ENCODE results near the gene NR1H4. TPM values are rescaled to one million over a fixed set of nuclear protein-coding genes. Genes with fewer than 3 reads are reported as not detected.

The NR1H4 gene
- polyA plus RNA-seq, 3 donors, result not detected

DNA sequence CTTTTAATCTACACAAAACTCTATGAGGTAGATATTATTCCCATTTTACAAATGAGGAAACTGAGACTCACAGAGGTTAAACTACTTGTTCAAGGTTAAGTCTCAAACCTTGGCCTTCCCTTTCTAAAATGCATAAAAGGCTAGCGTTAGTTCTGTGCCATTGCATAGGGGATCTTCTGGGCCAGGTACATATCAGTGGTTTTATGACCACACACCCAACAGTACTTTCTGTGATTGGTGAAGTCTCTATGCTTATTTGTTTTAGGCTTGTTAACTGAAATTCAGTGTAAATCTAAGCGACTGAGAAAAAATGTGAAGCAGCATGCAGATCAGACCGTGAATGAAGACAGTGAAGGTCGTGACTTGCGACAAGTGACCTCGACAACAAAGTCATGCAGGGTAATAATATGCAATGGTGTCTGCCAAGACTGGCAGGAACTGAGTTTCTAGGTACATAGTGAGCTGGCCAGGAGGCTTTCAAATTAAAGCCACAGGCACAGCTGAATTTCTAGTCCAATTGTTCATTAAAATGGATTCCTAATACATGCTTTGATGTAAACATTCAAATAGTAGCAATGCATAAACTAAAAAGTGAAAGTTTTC, 61.1 kb downstream of the NR1H4 start:
- 89% methylated on average over 5 of the region's 6 CpGs for WGBS (ENCODE audit: insufficient coverage)
- H4K20me1 ChIP-seq (ENCODE audit: insufficient read depth, low read length), result no peaks in the 10 kb centered on the region
- TF ChIP-seq, protein P1, sequence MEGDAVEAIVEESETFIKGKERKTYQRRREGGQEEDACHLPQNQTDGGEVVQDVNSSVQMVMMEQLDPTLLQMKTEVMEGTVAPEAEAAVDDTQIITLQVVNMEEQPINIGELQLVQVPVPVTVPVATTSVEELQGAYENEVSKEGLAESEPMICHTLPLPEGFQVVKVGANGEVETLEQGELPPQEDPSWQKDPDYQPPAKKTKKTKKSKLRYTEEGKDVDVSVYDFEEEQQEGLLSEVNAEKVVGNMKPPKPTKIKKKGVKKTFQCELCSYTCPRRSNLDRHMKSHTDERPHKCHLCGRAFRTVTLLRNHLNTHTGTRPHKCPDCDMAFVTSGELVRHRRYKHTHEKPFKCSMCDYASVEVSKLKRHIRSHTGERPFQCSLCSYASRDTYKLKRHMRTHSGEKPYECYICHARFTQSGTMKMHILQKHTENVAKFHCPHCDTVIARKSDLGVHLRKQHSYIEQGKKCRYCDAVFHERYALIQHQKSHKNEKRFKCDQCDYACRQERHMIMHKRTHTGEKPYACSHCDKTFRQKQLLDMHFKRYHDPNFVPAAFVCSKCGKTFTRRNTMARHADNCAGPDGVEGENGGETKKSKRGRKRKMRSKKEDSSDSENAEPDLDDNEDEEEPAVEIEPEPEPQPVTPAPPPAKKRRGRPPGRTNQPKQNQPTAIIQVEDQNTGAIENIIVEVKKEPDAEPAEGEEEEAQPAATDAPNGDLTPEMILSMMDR (IDR thresholded peaks at IDR 0.05), result no peak
- no peak for DNase-seq
- no peak overlapping the region for H3K4me3 ChIP-seq (replicated peaks in 1 of 3; ENCODE audit: low read depth in 2 of 3, low read length in 3 of 3)
- H3K4me1 Mint-ChIP-seq, result no peaks in the 10 kb centered on the region
- H3K27me3 Mint-ChIP-seq (ENCODE audit: low read depth in 3 of 3), result peaks cover 2 to 4% (median 2%) of the 10 kb centered on the region in 3 donors
- H3K4me2 ChIP-seq (replicated peaks; ENCODE audit: extremely low read depth, low read length, poor library complexity, severe bottlenecking), result no peak overlapping the region
- intact Hi-C loops (cut with micrococcal nuclease), result no loop called here
- no peak overlapping the region for H3K9ac ChIP-seq (ENCODE audit: insufficient read depth, low read length, poor library complexity, severe bottlenecking)
- H3K27ac ChIP-seq (ENCODE audit: low read depth in 1 of 2, low read length in 2 of 2), result no peak overlapping the region
- H3K27me3 ChIP-seq (ENCODE audit: control insufficient read depth in 2 of 2, insufficient read depth in 2 of 2, low read length in 2 of 2), result no peaks in the 10 kb centered on the region
- no peaks in the 10 kb centered on the region for H3K36me3 ChIP-seq (replicated peaks in 1 of 2; ENCODE audit: control insufficient read depth in 1 of 2, insufficient read depth in 2 of 2, low read length in 2 of 2)
- H3K9me3 ChIP-seq (replicated peaks in 1 of 2; ENCODE audit: control insufficient read depth in 1 of 2, insufficient read depth in 1 of 2, low read length in 2 of 2), result no peaks in the 10 kb centered on the region
- H3K36me3 Mint-ChIP-seq, result no peaks in the 10 kb centered on the region
- no peaks in the 10 kb centered on the region for H3K4me1 ChIP-seq (ENCODE audit: control insufficient read depth in 1 of 2, insufficient read depth in 2 of 2, low read length in 2 of 2)
- H3K79me2 ChIP-seq (ENCODE audit: insufficient read depth, low read length), result no peaks in the 10 kb centered on the region
- peaks cover 0 to 1% (median 0%) of the 10 kb centered on the region in 7 donors for H3K9me3 Mint-ChIP-seq
- no peak overlapping the region for H2AFZ ChIP-seq (ENCODE audit: insufficient read depth, low read depth, low read length, poor library complexity, severe bottlenecking)
- H3K4me3 Mint-ChIP-seq, result no peak overlapping the region
- H3K27ac Mint-ChIP-seq, result no peak overlapping the region

- no peaks in the 10 kb centered on the region for H3K79me2 ChIP-seq (ENCODE audit: insufficient read depth, low read length)
- TF ChIP-seq, protein P1 (IDR thresholded peaks at IDR 0.05), result no peak
- H3K4me3 ChIP-seq (replicated peaks in 1 of 3; ENCODE audit: low read depth in 2 of 3, low read length in 3 of 3), result no peak overlapping the region
- no peak overlapping the region for H3K4me2 ChIP-seq (replicated peaks; ENCODE audit: extremely low read depth, low read length, poor library complexity, severe bottlenecking)
- Mint-ChIP-seq H3K36me3 (no peaks in the 10 kb centered on the region), H3K27ac (no peak overlapping the region), H3K9me3 (peaks cover 0 to 2% (median 0%) of the 10 kb centered on the region in 7 donors), H3K4me1 (no peaks in the 10 kb centered on the region), H3K27me3 (ENCODE audit: low read depth in 3 of 3) (peaks cover 4 to 7% (median 6%) of the 10 kb centered on the region in 3 donors), H3K4me3 (no peak overlapping the region)
- no peaks in the 10 kb centered on the region for H3K27me3 ChIP-seq (ENCODE audit: control insufficient read depth in 2 of 2, insufficient read depth in 2 of 2, low read length in 2 of 2)
- WGBS (ENCODE audit: insufficient coverage), result no CpG with 5 or more reads among the region's 2 CpGs
- no peaks in the 10 kb centered on the region for H4K20me1 ChIP-seq (ENCODE audit: insufficient read depth, low read length)
- intact Hi-C loops (cut with micrococcal nuclease), result no loop called here
- no peaks in the 10 kb centered on the region for H3K4me1 ChIP-seq (ENCODE audit: control insufficient read depth in 1 of 2, insufficient read depth in 2 of 2, low read length in 2 of 2)
- no peak overlapping the region for H2AFZ ChIP-seq (ENCODE audit: insufficient read depth, low read depth, low read length, poor library complexity, severe bottlenecking)
- no peaks in the 10 kb centered on the region for H3K36me3 ChIP-seq (replicated peaks in 1 of 2; ENCODE audit: control insufficient read depth in 1 of 2, insufficient read depth in 2 of 2, low read length in 2 of 2)
- H3K9ac ChIP-seq (ENCODE audit: insufficient read depth, low read length, poor library complexity, severe bottlenecking), result no peak overlapping the region
- no peak for DNase-seq
- H3K9me3 ChIP-seq (replicated peaks in 1 of 2; ENCODE audit: control insufficient read depth in 1 of 2, insufficient read depth in 1 of 2, low read length in 2 of 2), result no peaks in the 10 kb centered on the region
- no peak overlapping the region for H3K27ac ChIP-seq (ENCODE audit: low read depth in 1 of 2, low read length in 2 of 2)
These were observed 65.5 kb downstream of the NR1H4 start for GRCh38 chr12:100539202-100539601.
